Renal pelvis (tissue), 4 donors: ENCODE data around the gene HIGD2A. TPM values are rescaled to one million over a fixed set of nuclear protein-coding genes. Genes with fewer than 3 reads are reported as not detected.

Experiments used
- DNase-seq: peaks from one replicate; pipeline ENCODE4 v3.0.0-alpha.2; 2013
- polyA plus RNA-seq, 3 donors: library from polyadenylated mRNA; unstranded; fragments of 120-200 nt; gene quantifications; one replicate each; pipeline ENCODE4 v1.2.1, GENCODE V29; 2013; ENCODE audit not compliant: insufficient read length in 3 of 3

HIGD2A gene
- polyA plus RNA-seq, 3 donors: 104 to 127 (median 124) TPM

- no peak for DNase-seq
These were observed 24.1 kb downstream of the HIGD2A start for GRCh38 chr5:176412517-176413254.

GRCh38 chr5:176413255-176413565 lies 24.7 kb downstream of the HIGD2A start:
- DNase-seq: no peak

- no peak for DNase-seq
These were observed 25.2 kb downstream of the HIGD2A start for GRCh38 chr5:176413709-176414191.

- no peak for DNase-seq
These were observed 26.2 kb downstream of the HIGD2A start for GRCh38 chr5:176414704-176415103.

GRCh38 chr5:176415240-176415951 lies 26.8 kb downstream of the HIGD2A start:
- no peak for DNase-seq

GRCh38 chr5:176415952-176416924 lies 27.7 kb downstream of the HIGD2A start, which contains the start of gene CLTB:
CLTB (minus strand) TSS chr5:176416539; CDS start chr5:176416363, 176 bp downstream.
- DNase-seq: peak; percentile 87

GRCh38 chr5:176416965-176417364 lies 28.4 kb downstream of the HIGD2A start:
- DNase-seq: no peak

GRCh38 chr5:176418251-176418650 lies 29.7 kb downstream of the HIGD2A start:
- DNase-seq: no peak

- DNase-seq: no peak
These were observed 31.5 kb downstream of the HIGD2A start for GRCh38 chr5:176420086-176420485.

GRCh38 chr5:176420972-176421544 lies 32.5 kb downstream of the HIGD2A start:
- no peak for DNase-seq

- no peak for DNase-seq
These were observed 35.6 kb downstream of the HIGD2A start for GRCh38 chr5:176424181-176424580.

- no peak for DNase-seq
These were observed 36.6 kb downstream of the HIGD2A start for GRCh38 chr5:176425138-176425537.

GRCh38 chr5:176425791-176426190 lies 37.2 kb downstream of the HIGD2A start:
- no peak for DNase-seq

- DNase-seq: no peak
These were observed 38.3 kb downstream of the HIGD2A start for GRCh38 chr5:176426876-176427275.

GRCh38 chr5:176427971-176428370 lies 39.4 kb downstream of the HIGD2A start:
- DNase-seq: no peak

- no peak for DNase-seq
These were observed 41.4 kb downstream of the HIGD2A start for GRCh38 chr5:176429972-176430371.

GRCh38 chr5:176432707-176433106 lies 44.2 kb downstream of the HIGD2A start:
- no peak for DNase-seq

- no peak for DNase-seq
These were observed 48.1 kb downstream of the HIGD2A start for GRCh38 chr5:176436656-176437055.

GRCh38 chr5:176438959-176439757 lies 50.6 kb downstream of the HIGD2A start:
- DNase-seq: no peak
